K562 (cell line): ENCODE results near the gene C2. TPM values are rescaled to one million over a fixed set of nuclear protein-coding genes. Genes with fewer than 3 reads are reported as not detected.

Experiments
- AFF1 ChIP-seq, 2 experiments: fragments of 450-650 bp; IDR thresholded peaks; 2 replicates each; pipeline ENCODE4 v1.6.1; 2018; ENCODE audit warnings: mild to moderate bottlenecking in 2 of 2, low read depth in 1 of 2; ENCODE audit not compliant: partially characterized antibody in 2 of 2
- CXXC5 ChIP-seq: fragments of 250-450 bp; sonication (Bioruptor Pico); IDR thresholded peaks from 2 replicates; pipeline ENCODE4 v1.8.0; 2022; ENCODE audit warnings: inconsistent platforms, mild to moderate bottlenecking, moderate library complexity
- DPF2 ChIP-seq: fragments of 450-650 bp; IDR thresholded peaks from 2 replicates; pipeline ENCODE4 v1.6.1; 2016
- GTF2F1 ChIP-seq: IDR thresholded peaks from 2 replicates; pipeline ENCODE4 v1.6.1; 2011; ENCODE audit warnings: low read depth, low read length, improper control_type of control experiment
- HCFC1 ChIP-seq: IDR thresholded peaks from 2 replicates; pipeline ENCODE4 v1.6.1; 2012; ENCODE audit warnings: low read depth, low read length, improper control_type of control experiment
- KDM1A ChIP-seq, 2 experiments: fragments of 450-650 bp; IDR thresholded peaks; 2 replicates each; pipeline ENCODE4 v1.6.1; 2016; ENCODE audit warnings: mild to moderate bottlenecking in 2 of 2
- LEF1 ChIP-seq: fragments of 450-650 bp; IDR thresholded peaks from 2 replicates; pipeline ENCODE4 v1.6.1; 2016; ENCODE audit warnings: mild to moderate bottlenecking
- PML ChIP-seq: IDR thresholded peaks from 2 replicates; pipeline ENCODE4 v1.6.1; 2012; ENCODE audit warnings: low read length, inconsistent platforms
- PREB ChIP-seq: sonication (generic); formaldehyde crosslinking; IDR thresholded peaks from 2 replicates; pipeline ENCODE4 v1.8.1; 2023; ENCODE audit warnings: mild to moderate bottlenecking, missing genetic modification reagents
- SMARCA4 ChIP-seq: fragments of 450-650 bp; IDR thresholded peaks from 2 replicates; pipeline ENCODE4 v1.6.1; 2016
- TCF3 ChIP-seq: sonication (generic); formaldehyde crosslinking; IDR thresholded peaks from 2 replicates; pipeline ENCODE4 v1.4.0; 2020; ENCODE audit warnings: mild to moderate bottlenecking, missing genetic modification reagents
- THRB ChIP-seq: fragments of 450-650 bp; formaldehyde crosslinking; conservative IDR thresholded peaks from 2 replicates; pipeline ENCODE4 v1.4.0; 2022; ENCODE audit warnings: mild to moderate bottlenecking, missing genetic modification characterization
- TRIM28 ChIP-seq: fragments of 450-650 bp; IDR thresholded peaks from 2 replicates; pipeline ENCODE4 v1.6.1; 2017
- USF1 ChIP-seq: sonication (generic); formaldehyde crosslinking; IDR thresholded peaks from 2 replicates; pipeline ENCODE4 v1.9.0; 2022; ENCODE audit warnings: mild to moderate bottlenecking, missing genetic modification reagents
- ZNF133 ChIP-seq: fragments of 250-450 bp; sonication (Bioruptor Pico); IDR thresholded peaks from 2 replicates; pipeline ENCODE4 v1.4.0; 2020; ENCODE audit warnings: mild to moderate bottlenecking
- ZNF134 ChIP-seq: fragments of 250-450 bp; sonication (Bioruptor Pico); conservative IDR thresholded peaks from 2 replicates; pipeline ENCODE4 v1.4.0; 2020
- ZNF740 ChIP-seq, 3 experiments: fragments of 200-800 bp in 1 of 3; sonication (Bioruptor generic) in 1 of 3; sonication (generic) in 1 of 3; formaldehyde crosslinking in 1 of 3; IDR thresholded peaks; 2 replicates each; pipeline versions ENCODE4 v1.6.1 to v1.8.0; 2016 to 2022; ENCODE audit warnings: mild to moderate bottlenecking in 2 of 3, missing compliant biosample characterization in 2 of 3, missing genetic modification characterization in 2 of 3, missing genetic modification reagents in 1 of 3
- polyA plus RNA-seq, 8 experiments: library from polyadenylated mRNA; depleted of rRNA in 4 of 8; stranded (reverse) in 5 of 8; unstranded in 3 of 8; fragments of >200 nt; fragmentation: Nextera tagmentation in 2 of 8; fragmentation: Illumina TruSeq in 1 of 8; extraction: Ambion mirVana in 2 of 8; extraction: Trizol in 1 of 8; gene quantifications; 2 replicates each; pipeline versions ENCODE4 v1.2.1 to v1.2.3, GENCODE V29; 2011 to 2014; ENCODE audit warnings: inconsistent platforms in 1 of 8, missing spikeins in 1 of 8
- total RNA-seq, 7 experiments: library from RNA; depleted of rRNA in 6 of 7; stranded (reverse); fragments of >200 nt in 6 of 7; fragmentation: Illumina TruSeq in 2 of 7; extraction: Trizol in 2 of 7; gene quantifications; 2 replicates each; pipeline versions ENCODE4 v1.2.1 to v1.2.3, GENCODE V29; 2011 to 2021; ENCODE audit warnings: low replicate concordance in 1 of 7
- TF ChIP-seq, protein P1 (sequence below): fragments of 250-450 bp; sonication (Bioruptor Pico); IDR thresholded peaks from 2 replicates; pipeline ENCODE4 v1.6.1; 2021; ENCODE audit warnings: mild to moderate bottlenecking

C2 gene
- total and polyA plus RNA-seq, 9 of the 15 experiments (the other 6 are each of a cell fraction or from before 2014, with no cell fraction given) = 0.05 to 1.1 (median 0.39) TPM; not detected in 1

GRCh38 chr6:31958741-31959739 is 31.5 kb downstream of the C2 start, which contains the start of the genes NELFE and SKIC2 (continued):
- TF ChIP-seq SMARCA4 (peak; percentile 55), PREB (CRISPR knock-in tag) (peak; percentile 100), USF1 (CRISPR knock-in tag) (no peak), PML (peak; percentile 44; the same call in 1 of the 2 replicates), HCFC1 (peak; percentile 95), AFF1 (IDR thresholded peaks at IDR 0.05; ENCODE audit: low read depth in 1 of 2, partially characterized antibody in 2 of 2) (peak in 1 of 2 experiments; percentile 61), CXXC5 (CRISPR knock-in tag) (peak; percentile 100), ZNF740 (CRISPR knock-in tag; IDR thresholded peaks at IDR 0.05) (0 out of 2 replicates have a peak, but pooled peaks have one; percentile 41), ZNF740 (tag; IDR thresholded peaks at IDR 0.05) (peak in 1 of 2 experiments; percentile 54; a peak in 1 of 4 replicates), DPF2 (peak; percentile 71), THRB (CRISPR knock-in tag) (peak; percentile 97), ZNF133 (CRISPR knock-in tag) (0 out of 2 replicates have a peak, but pooled peaks have one; percentile 69), LEF1 (peak; percentile 69), GTF2F1 (peak; percentile 44; the same call in 1 of the 2 replicates), TRIM28 (peak; percentile 63; the same call in 1 of the 2 replicates), TCF3 (CRISPR knock-in tag) (peak; percentile 33; the same call in 1 of the 2 replicates), KDM1A (IDR thresholded peaks at IDR 0.05) (peak; percentile 59 to 80; a peak in 3 of 4 replicates), ZNF134 (CRISPR knock-in tag) (peak; percentile 69)
- TF ChIP-seq, protein P1, sequence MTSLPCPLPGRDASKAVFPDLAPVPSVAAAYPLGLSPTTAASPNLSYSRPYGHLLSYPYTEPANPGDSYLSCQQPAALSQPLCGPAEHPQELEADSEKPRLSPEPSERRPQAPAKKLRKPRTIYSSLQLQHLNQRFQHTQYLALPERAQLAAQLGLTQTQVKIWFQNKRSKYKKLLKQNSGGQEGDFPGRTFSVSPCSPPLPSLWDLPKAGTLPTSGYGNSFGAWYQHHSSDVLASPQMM = no peak
